GM08714 (cell line): ENCODE data around the gene FGGY.

ENCODE experiments used
- H3K4me3 ChIP-seq: fragments of 200-500 bp; sonication (Bioruptor generic); 2 replicates; pipeline ENCODE4 v1.5.1; 2014; ENCODE audit warnings: mild to moderate bottlenecking, low read length, inconsistent platforms
- ZNF274 ChIP-seq: IDR thresholded peaks from 2 replicates; pipeline ENCODE4 v1.6.1; 2012; ENCODE audit warnings: mild to moderate bottlenecking, low read depth, low read length

The FGGY gene

DNA sequence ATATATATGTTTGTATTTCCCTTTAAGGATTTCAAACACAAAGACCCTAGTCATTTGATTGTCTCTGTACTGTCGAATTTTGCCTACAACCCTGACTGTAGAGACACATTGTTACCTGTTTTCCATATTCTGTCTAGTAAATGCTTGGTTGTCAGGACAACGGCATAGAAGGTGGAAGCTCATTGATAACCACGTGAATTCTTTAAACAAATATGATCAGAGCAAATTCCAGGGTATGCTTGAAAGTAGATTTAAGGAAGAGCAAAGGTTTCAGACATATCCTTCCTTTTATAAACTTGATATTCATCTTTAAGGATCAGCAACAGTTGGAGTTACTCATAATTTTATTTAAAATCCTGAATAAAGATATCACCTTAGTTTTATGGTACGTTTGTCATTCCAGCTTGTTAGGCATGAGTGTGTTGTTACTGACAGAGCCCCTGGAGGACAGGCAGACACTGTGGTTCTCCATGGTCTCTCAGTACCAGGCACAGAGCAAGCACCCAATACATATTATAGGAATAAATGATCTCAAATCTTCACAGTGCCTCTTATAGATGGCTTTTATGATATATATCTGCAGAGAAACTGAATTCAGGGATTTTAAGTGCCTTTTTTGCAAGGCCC, 203.2 kb downstream of the FGGY start:
- TF ChIP-seq ZNF274: no peak
- H3K4me3 ChIP-seq: no peak overlapping the region

DNA sequence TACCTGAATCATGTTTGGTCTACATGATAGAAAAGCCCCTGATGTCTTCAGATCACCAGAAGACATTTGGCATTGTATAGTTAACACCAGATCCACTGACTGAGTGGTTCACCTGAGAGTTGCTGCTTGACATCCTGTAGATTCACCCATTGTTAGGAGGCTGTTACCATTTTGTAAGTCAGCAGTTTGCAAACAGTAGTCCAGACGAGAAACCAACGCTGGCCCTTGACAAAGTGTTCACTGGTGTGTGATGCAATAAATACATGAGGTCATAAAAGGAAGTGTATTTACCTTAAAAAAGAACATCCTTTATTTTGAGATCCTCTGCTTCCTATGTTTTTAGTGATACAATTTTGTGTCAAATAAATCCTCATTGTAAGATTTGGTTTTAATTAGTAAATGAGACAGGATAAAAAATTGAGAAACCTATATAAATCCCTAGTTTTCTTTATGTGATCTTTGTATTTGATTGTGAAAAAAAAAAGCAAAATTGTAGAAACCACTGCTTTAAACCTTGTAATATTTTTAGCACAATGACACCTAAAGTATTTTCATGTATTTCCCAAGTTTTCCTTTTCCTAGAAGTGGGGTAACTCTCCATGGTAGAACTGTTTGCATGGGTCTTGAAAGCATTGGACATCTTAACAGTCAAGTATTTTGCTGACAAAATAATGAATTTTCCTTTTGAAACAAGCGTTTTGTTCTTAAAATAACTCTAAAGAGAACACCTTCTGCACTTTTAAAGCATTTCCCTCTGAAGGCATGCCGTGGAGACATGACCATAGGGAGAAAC, 204.3 kb downstream of the FGGY start:
- no peak overlapping the region for H3K4me3 ChIP-seq
- no peak for TF ChIP-seq ZNF274

DNA sequence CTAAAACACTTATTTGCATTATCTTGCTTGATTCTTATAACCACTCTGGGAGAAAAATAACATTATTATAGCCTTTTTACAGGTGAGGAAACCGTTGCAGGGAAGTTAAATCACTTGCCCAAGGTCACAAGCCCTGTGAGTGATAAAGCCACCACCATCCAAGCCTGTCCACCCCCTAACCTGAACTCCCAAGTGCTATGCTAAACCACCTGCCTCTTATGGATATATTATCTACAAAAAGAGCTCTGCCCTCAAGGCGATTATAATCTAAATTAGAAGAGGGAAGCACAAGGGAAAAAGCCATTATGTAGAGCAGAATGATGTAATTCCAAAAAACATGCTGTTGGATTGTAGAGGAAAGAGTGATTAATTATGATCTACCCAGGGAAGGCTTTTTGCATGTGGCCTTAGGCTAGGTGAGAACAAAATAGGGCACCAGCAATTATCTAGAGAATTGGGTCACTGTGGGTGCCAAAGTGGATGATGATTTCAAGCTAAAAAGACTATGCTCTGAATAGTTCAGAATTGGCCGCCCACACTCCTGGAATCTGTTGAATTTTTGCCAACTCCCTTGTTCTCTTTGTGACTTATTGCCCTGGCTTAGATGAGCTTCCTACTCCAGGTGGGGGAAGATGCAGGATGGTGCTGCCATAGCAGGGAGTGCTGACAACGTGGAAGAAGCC, 205.3 kb downstream of the FGGY start:
- H3K4me3 ChIP-seq: no peak overlapping the region
- TF ChIP-seq ZNF274: no peak

DNA sequence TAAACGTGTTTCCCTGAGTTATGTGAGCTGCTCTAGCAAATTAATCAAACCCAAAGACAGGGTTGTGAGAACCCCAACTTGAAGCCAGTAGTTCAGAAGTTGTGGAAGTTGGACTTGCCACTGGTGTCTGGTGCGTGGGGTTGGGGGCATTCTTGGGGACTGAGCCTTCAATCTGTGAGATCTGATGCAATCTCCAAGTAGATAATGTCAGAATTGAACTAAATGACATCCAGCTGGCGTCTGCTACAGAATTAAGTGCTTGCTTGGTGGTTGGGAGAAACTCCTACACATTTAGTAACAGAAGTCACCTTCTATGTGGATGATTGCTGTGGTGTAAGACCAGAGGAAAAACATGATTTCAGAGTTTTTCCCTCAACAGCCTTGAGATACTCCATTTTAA, 207.4 kb downstream of the FGGY start:
- H3K4me3 ChIP-seq: no peak overlapping the region
- TF ChIP-seq ZNF274: no peak

DNA sequence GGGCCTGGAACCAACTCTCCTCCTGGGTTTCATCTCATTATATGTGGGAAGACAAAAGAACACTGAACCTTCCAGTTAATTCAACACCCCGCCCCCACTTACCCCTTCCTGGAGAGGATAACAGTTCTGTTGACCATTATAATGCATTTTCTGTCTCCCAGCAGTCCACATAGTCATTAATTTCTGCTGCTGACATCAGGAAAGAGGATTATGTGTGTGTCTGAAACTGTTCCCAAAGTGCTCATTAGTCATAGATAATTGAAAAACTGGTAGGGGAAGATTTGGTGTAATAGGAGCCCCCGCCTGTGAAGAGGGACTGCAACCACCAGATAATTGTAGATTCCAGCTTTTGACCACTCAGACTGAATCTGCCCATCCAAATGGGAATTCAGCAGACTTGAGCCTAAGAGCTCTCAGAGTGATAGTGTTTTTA, 208.7 kb downstream of the FGGY start:
- no peak for TF ChIP-seq ZNF274

DNA sequence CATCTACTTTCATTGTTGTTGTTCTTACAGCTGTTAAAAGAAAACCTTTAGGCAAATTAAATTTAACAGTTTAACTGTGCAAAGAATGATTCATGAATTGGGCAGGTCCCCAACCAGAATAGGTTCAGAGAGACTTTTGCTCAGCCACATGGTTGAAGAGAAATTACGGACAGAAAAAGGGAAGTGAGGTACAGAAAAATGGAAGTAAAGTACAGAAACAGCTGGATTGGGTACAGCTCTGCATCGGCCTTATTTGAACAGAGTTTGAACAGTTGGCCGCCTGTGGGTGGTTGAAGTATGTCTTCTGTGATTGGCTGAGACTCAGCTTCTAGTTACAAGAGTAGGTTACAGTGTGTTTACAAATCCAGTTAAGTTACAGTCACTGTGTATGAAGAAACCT, 210.1 kb downstream of the FGGY start:
- no peak for TF ChIP-seq ZNF274

More for the DNA sequence above, 208.7 kb downstream of the FGGY start:
- no peak overlapping the region for H3K4me3 ChIP-seq

DNA sequence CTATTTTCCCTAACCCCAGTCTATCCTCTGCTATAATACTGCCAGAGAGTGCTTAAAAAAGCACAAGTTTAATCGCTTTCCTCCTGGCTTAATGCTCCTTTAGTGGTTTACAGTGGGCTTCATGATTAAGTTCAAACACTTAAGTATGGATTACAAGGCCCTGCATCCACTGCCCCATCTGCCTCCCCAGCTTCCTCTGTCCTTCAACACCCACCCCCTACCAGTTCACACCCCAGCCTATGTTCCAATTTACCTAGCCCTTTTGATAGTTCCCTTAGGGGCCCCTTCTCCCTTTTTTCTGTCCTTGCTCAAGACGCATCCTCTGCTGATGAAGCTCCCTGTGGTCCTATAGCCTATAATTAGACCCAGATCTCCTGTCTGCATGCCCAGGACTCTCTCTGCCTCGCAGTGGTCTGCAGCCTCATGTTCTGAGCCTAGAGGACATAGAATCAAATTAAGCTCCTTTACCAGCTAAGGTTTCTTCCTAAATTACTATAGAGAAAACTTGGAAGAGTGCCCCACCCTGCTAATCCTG, 212.5 kb downstream of the FGGY start:
- no peak for TF ChIP-seq ZNF274
- no peak overlapping the region for H3K4me3 ChIP-seq

More for the DNA sequence above, 210.1 kb downstream of the FGGY start:
- no peak overlapping the region for H3K4me3 ChIP-seq

DNA sequence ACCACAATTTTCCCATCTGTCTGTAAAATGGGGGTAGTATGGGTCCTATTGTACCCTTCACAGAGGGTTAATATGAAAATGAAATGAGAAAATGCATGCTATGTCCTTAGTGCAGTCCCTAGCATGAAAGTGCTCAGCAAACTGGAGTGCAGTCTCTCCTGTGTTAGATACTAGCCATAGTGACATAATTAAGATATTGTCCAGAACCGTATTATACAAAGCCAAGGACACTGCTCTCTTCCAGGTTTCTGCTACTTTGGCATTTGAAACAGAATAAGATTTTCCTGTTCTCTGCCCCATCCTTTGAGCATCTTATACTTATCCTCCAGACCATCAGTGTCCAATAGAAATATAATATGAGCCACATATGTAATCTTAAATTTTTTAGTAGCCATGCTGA, 213.4 kb downstream of the FGGY start:
- H3K4me3 ChIP-seq: no peak overlapping the region
- no peak for TF ChIP-seq ZNF274

DNA sequence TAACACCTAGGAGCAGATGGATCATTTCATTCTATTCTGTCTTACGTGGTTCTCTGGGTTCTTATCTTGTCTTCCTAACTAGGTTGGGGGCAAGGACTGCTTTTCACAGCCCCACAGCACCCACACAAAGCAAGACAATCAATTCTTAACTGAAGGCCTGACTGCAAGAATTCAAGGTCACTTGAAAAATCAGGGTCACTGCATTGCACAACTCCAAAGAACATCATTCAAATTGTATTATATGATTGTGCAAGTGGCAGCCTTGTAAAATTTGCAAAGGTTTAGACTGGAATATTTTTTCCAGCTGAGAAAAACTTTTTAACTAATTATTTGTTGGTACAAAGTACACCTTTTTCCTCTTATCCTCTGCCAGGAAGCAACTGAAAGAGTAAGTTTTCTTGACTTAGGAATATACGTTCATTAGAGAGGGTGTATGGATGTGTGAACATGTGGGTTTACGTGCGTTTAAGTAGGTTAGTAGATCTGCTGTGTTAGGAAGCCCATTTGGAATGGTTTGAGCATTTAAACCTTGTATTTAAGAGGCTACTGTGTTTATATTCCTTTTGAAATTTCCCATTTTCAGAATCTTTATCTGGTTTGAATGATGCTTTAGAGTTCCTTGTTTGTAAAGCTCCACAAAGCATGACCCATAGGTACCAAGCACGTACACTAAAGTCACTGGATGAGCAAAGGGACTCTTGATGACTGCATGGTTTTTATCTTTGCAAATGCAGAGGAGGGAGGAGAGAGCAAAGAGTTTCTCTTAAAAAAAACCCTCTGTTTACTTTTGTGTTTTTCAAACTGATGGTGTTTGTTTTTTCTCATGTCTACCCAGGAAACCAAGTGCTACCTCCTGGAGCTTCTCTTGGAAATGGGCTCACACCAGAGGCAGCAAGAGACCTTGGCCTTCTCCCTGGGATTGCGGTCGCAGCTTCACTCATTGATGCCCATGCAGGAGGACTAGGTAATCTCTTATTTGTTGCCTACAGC, 214.9 kb downstream of the FGGY start:
- TF ChIP-seq ZNF274: no peak

DNA sequence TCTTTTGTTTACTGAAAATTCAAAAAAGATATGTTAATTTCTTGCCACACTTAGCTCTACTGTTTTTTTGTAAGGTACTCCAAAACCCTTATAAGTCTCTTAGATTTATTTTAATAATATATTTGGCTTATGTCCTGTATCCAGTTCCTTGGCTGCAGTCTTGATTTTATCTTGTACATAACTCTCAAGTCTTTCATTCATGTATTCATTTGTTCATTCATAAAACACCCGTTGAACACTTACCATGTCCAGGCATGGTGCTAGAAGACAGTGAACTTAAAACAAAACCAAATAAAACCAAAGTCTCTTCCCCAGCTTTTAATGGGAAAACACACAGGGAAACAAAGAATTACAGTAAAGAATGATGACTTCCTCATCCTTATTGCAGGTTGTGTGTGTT, 215.8 kb downstream of the FGGY start:
- no peak for TF ChIP-seq ZNF274
- H3K4me3 ChIP-seq: no peak overlapping the region

More for the DNA sequence above, 214.9 kb downstream of the FGGY start:
- H3K4me3 ChIP-seq: no peak overlapping the region

DNA sequence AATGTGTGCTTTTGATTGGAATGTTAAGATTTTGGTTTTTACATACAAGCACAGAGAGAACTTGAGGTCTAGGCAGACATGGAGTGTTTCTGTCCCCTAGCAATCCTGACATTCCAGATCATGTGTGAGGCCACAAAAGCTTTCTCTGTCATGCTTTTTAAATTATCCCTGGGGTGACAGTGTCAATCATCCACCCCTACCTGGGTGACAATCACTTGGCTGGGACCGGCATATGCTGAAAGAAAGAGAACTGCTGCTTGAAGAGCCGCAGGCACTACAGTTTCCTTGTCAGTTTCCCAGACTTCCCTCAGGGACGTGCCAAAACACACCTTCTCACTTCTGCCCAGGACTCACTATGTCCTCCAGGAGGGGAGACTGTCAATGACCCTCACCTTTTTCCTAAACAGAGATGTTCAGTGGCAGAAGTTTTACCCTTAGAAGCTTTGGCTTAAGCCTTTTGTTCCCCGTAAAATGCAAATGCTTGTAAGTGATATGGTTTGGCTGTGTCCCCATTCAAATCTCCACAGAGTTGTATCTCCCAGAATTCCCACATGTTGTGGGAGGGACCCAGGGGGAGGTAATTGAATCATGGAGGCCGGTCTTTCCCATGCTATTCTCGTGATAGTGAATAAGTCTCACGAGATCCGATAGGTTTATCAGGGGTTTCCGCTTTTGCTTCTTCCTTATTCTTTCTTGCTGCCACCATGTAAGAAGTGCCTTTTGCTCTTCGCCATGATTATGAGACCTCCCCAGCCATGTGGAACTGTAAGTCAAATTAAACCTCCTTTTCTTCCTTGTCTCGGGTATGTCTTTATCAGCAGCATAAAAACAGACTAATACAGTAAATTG, 217.4 kb downstream of the FGGY start:
- no peak overlapping the region for H3K4me3 ChIP-seq
- no peak for TF ChIP-seq ZNF274

DNA sequence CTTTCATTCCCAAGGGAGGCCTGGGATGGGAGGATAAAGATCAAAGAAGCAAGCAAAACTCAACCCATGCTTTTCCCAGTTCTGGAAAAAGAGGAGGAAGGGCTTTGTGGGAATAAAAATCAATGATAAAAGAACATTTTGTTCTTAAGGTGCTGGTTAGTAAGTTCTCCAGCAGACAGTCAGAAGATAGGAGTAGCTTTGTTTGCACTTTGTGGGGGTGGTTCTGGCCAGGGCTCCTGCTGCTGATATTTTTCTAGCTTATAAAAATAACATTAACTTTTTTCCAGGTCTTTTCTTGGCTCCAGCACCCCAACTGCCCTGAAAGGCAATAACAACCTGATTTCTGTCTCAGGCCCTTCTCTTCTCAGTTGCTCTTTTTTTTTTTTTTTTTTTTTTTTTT, 220.0 kb downstream of the FGGY start:
- H3K4me3 ChIP-seq: no peak overlapping the region
- TF ChIP-seq ZNF274: no peak

DNA sequence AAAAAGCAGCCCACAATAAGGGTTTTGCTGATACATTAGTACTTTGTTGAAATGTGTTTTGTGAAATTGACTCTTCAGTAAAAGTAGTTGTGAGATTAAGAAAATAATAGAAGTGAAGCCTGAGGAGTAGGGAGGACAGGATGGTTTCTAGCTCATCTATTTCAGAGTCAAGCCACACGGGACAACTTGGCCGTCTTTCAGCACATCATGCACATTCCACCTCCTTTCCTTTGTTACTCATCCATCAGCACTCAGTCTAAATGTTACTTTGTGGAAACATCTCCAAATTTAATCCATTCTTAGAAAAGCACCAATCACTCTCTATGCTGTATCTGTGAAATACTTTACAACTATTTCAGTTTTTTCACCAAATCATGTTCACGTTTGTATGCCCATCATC, 223.3 kb downstream of the FGGY start:
- H3K4me3 ChIP-seq: no peak overlapping the region
- no peak for TF ChIP-seq ZNF274
